Keratinocyte (primary cell): ENCODE data around the gene MSI2. TPM values are rescaled to one million over a fixed set of nuclear protein-coding genes. Genes with fewer than 3 reads are reported as not detected.

ENCODE experiments used
- DNase-seq: peaks from one replicate; pipeline ENCODE4 v3.0.0-alpha.2; 2011; ENCODE audit warnings: low read depth, missing footprints, low spot score
- FAIRE-seq: peaks from 2 replicates; lab custom pipeline; 2011; peaks lifted over from hg19 to GRCh38; lab: Jason Lieb, UNC
- H2AFZ ChIP-seq: 2 replicates; pipeline ENCODE4 v1.6.0; 2012; ENCODE audit warnings: low read length, control low read depth, inconsistent platforms; ENCODE audit not compliant: control insufficient read depth
- H3K27ac ChIP-seq: 2 replicates; pipeline ENCODE4 v1.5.1; 2011; ENCODE audit warnings: low read length; ENCODE audit not compliant: control insufficient read depth, insufficient read depth
- H3K27me3 ChIP-seq: 3 replicates; pipeline ENCODE4 v1.6.0; 2011; ENCODE audit warnings: low read length; ENCODE audit not compliant: control insufficient read depth, insufficient read depth; ENCODE audit errors: extremely low read depth
- H3K36me3 ChIP-seq, 2 experiments: 2 replicates in 1 of 2; 3 replicates in 1 of 2; pipeline ENCODE4 v1.5.1; 2011; ENCODE audit warnings: low read length in 2 of 2, mild to moderate bottlenecking in 1 of 2; ENCODE audit not compliant: control insufficient read depth in 2 of 2, insufficient read depth in 2 of 2; ENCODE audit errors: extremely low read depth in 1 of 2
- H3K4me1 ChIP-seq: 3 replicates; pipeline ENCODE4 v1.5.1; 2011; ENCODE audit warnings: low read length; ENCODE audit not compliant: control insufficient read depth, insufficient read depth; ENCODE audit errors: extremely low read depth
- H3K4me2 ChIP-seq: 3 replicates; pipeline ENCODE4 v1.6.0; 2011; ENCODE audit warnings: low read depth, low read length; ENCODE audit not compliant: control insufficient read depth, insufficient read depth; ENCODE audit errors: extremely low read depth
- H3K4me3 ChIP-seq, 3 experiments: fragments of 200-600 bp in 1 of 3; sonication (generic) in 1 of 3; 2 replicates in 2 of 3; 3 replicates in 1 of 3; pipeline ENCODE4 v1.5.1; 2011 to 2016; ENCODE audit warnings: low read length in 3 of 3, mild to moderate bottlenecking in 3 of 3, control low read depth in 2 of 3, inconsistent platforms in 1 of 3, low read depth in 1 of 3, mixed read lengths in 1 of 3, mixed run types in 1 of 3, moderate library complexity in 1 of 3; ENCODE audit not compliant: control insufficient read depth in 2 of 3, insufficient read depth in 2 of 3; ENCODE audit errors: extremely low read depth in 1 of 3
- H3K79me2 ChIP-seq: 2 replicates; pipeline ENCODE4 v1.6.0; 2012; ENCODE audit warnings: low read length; ENCODE audit not compliant: control insufficient read depth, insufficient read depth
- H3K9ac ChIP-seq: 3 replicates; pipeline ENCODE4 v1.6.0; 2011; ENCODE audit warnings: low read length; ENCODE audit not compliant: control insufficient read depth, insufficient read depth; ENCODE audit errors: extremely low read depth
- H3K9me1 ChIP-seq: 3 replicates; pipeline ENCODE4 v1.6.0; 2011; ENCODE audit warnings: low read length; ENCODE audit not compliant: control insufficient read depth, insufficient read depth; ENCODE audit errors: extremely low read depth
- H3K9me3 ChIP-seq: 2 replicates; pipeline ENCODE4 v1.5.1; 2012; ENCODE audit warnings: low read depth, low read length; ENCODE audit not compliant: control insufficient read depth
- H4K20me1 ChIP-seq: 3 replicates; pipeline ENCODE4 v1.6.0; 2011; ENCODE audit warnings: low read length; ENCODE audit not compliant: control insufficient read depth, insufficient read depth; ENCODE audit errors: extremely low read depth
- EZH2 ChIP-seq: IDR thresholded peaks from one replicate; pipeline ENCODE4 v1.6.1; 2012; ENCODE audit warnings: inconsistent platforms, mild to moderate bottlenecking, low read length, moderate library complexity
- dilution Hi-C: fragments of 300-500 bp; cut with MboI; formaldehyde crosslinking; loops from one replicate; pipeline ENCODE4 v1.7.0; 2020; ENCODE audit warnings: low sequenced_read_pairs; ENCODE audit not compliant: extremely low pct_ligation_motif_present
- polyA plus RNA-seq, 5 experiments: library from polyadenylated mRNA; depleted of rRNA in 3 of 5; stranded (reverse) in 3 of 5; stranded (forward) in 1 of 5; unstranded in 1 of 5; fragments of >200 nt; gene quantifications; 1 replicate in 1 of 5; 2 replicates in 3 of 5; 3 replicates in 1 of 5; pipeline versions ENCODE4 v1.2.1 to v1.2.3, GENCODE V29; 2011 to 2012; ENCODE audit warnings: missing spikeins in 2 of 5, low read depth in 1 of 5, low replicate concordance in 1 of 5
- TF ChIP-seq, protein P1 (sequence below), 3 experiments: IDR thresholded peaks in 1 of 3; conservative IDR thresholded peaks in 1 of 3; optimal IDR thresholded peaks in 1 of 3; 2 replicates in 2 of 3; 3 replicates in 1 of 3; pipeline versions ENCODE3 to v1.5.1; 2011; ENCODE audit warnings: low read length in 3 of 3, mild to moderate bottlenecking in 3 of 3, moderate library complexity in 2 of 3, control low read depth in 1 of 3, inconsistent platforms in 1 of 3; ENCODE audit not compliant: insufficient read depth in 2 of 3; ENCODE audit errors: extremely low read depth in 1 of 3

The MSI2 gene
- polyA plus RNA-seq, 1 donor (not counting 4 experiments of a cell fraction or from before 2014, with no cell fraction given): 22.3 TPM

DNA sequence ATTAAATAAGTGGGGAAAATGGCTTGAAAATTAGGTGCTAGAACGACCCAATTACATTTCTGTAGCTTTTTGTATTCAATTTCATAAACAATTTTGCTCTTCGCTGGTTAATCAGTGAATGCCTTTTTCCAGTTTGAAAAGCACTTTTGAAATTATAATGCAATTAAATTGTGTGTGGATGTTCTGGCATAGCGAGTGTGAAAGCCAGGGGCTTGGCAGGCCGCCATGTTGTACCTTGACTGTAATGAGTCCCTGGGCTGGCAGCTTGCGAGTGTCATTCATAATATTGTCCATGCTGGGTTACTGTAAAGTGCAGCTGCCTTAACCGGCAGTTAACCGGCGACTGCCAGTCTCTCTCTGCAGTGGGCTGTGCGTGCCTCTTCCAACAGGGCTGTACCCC, 310.9 kb downstream of the MSI2 start:
- DNase-seq (no peak), FAIRE-seq (no peak)
- Histone ChIP-seq H3K27me3 (no peaks in the 10 kb centered on the region), H3K9me3 (no peaks in the 10 kb centered on the region), H3K9me1 (peaks cover 2% of the 10 kb centered on the region), H2AFZ (no peak overlapping the region), H3K79me2 (no peaks in the 10 kb centered on the region), H3K9ac (no peak overlapping the region), H3K4me1 (peaks cover 9% of the 10 kb centered on the region), H3K36me3 (no peaks in the 10 kb centered on the region), H3K27ac (no peak overlapping the region), H3K4me2 (no peak overlapping the region), H3K4me3 (no peak overlapping the region), H4K20me1 (no peaks in the 10 kb centered on the region)
- dilution Hi-C loops: no loop called here
- TF ChIP-seq, protein P1, sequence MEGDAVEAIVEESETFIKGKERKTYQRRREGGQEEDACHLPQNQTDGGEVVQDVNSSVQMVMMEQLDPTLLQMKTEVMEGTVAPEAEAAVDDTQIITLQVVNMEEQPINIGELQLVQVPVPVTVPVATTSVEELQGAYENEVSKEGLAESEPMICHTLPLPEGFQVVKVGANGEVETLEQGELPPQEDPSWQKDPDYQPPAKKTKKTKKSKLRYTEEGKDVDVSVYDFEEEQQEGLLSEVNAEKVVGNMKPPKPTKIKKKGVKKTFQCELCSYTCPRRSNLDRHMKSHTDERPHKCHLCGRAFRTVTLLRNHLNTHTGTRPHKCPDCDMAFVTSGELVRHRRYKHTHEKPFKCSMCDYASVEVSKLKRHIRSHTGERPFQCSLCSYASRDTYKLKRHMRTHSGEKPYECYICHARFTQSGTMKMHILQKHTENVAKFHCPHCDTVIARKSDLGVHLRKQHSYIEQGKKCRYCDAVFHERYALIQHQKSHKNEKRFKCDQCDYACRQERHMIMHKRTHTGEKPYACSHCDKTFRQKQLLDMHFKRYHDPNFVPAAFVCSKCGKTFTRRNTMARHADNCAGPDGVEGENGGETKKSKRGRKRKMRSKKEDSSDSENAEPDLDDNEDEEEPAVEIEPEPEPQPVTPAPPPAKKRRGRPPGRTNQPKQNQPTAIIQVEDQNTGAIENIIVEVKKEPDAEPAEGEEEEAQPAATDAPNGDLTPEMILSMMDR (optimal IDR thresholded peaks at IDR 0.05 in 1 of 3, IDR thresholded peaks at IDR 0.05 in 1 of 3, conservative IDR thresholded peaks at IDR 0.05 in 1 of 3; ENCODE audit: extremely low read depth in 1 of 3, insufficient read depth in 2 of 3, low read length in 3 of 3): no peak
- TF ChIP-seq EZH2: no peak

DNA sequence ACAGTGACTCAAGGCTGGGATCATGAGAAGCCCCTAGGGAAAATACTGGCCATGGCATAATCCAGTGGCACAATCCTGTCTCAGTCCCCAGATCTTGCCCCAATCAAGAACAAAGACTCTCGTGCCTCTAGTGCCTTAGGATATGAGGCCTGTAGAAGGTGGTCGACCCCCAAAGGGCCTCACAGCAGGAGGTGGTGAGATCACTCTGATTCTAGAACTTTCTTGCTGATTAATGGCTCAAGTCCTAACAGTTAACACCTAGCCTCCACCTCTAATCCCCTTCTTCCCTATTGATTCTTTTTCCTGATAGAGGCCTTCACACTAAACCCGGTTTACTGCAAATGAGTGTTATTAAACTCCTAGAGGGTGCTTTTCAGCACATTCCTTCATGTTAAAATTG, 312.0 kb downstream of the MSI2 start:
- H3K4me3 ChIP-seq: no peak overlapping the region
- no peak overlapping the region for H3K4me2 ChIP-seq
- FAIRE-seq: no peak
- H3K27ac ChIP-seq: no peak overlapping the region
- no peaks in the 10 kb centered on the region for H3K36me3 ChIP-seq
- dilution Hi-C loops: no loop called here
- H3K9ac ChIP-seq: no peak overlapping the region
- H3K9me1 ChIP-seq: peaks cover 2% of the 10 kb centered on the region
- no peak overlapping the region for H2AFZ ChIP-seq
- DNase-seq: no peak
- no peaks in the 10 kb centered on the region for H3K79me2 ChIP-seq
- no peaks in the 10 kb centered on the region for H3K9me3 ChIP-seq
- H3K27me3 ChIP-seq: no peaks in the 10 kb centered on the region
- no peaks in the 10 kb centered on the region for H4K20me1 ChIP-seq
- H3K4me1 ChIP-seq: peaks cover 9% of the 10 kb centered on the region
- no peak for TF ChIP-seq EZH2
- TF ChIP-seq, protein P1 (optimal IDR thresholded peaks at IDR 0.05 in 1 of 3, IDR thresholded peaks at IDR 0.05 in 1 of 3, conservative IDR thresholded peaks at IDR 0.05 in 1 of 3; ENCODE audit: extremely low read depth in 1 of 3, insufficient read depth in 2 of 3, low read length in 3 of 3): no peak
